GM12878 (cell line): ENCODE data around the gene FAM200A. TPM values are rescaled to one million over a fixed set of nuclear protein-coding genes. Genes with fewer than 3 reads are reported as not detected.
A peak's percentile ranks its signal among the peaks of the same experiment; 100 is the strongest.

Source experiments
- ATAC-seq: fragments of 200-7000 bp; cut with Tn5 transposase; 3 replicates; pipeline ENCODE4 v1.9.1; 2020; ENCODE audit warnings: mild to moderate bottlenecking, moderate library complexity
- BruUV-seq: library from RNA; stranded (reverse); fragments of 400-500 nt; replicated peaks from 2 replicates; lab custom pipeline; 2021; lab: Mats Ljungman, UMichigan
- CTCF ChIA-PET: fragments of 300-600 bp; sonication (Branson Sonifier 250); formaldehyde crosslinking; extraction: SDS; loops from one replicate; lab custom pipeline; 2021; ENCODE audit warnings: inconsistent platforms; lab: Yijun Ruan, JAX
- POLR2A ChIA-PET: fragments of 350-600 bp; formaldehyde crosslinking; extraction: SDS; loops from one replicate; lab custom pipeline; 2021; ENCODE audit warnings: inconsistent platforms; lab: Charles Lee
- RAD21 ChIA-PET: fragments of 300-600 bp; sonication (Branson Sonifier 250); formaldehyde crosslinking; loops from one replicate; lab custom pipeline; 2023; ENCODE audit warnings: antibody characterized with exemption; ENCODE audit not compliant: unreplicated experiment; lab: Charles Lee
- SMC1A ChIA-PET: fragments of 300-600 bp; sonication (Branson Sonifier 250); formaldehyde crosslinking; loops from one replicate; lab custom pipeline; 2023; ENCODE audit not compliant: unreplicated experiment, uncharacterized antibody; lab: Charles Lee
- DNase-seq: peaks from one replicate; pipeline ENCODE4 v3.0.0-alpha.2; 2011; ENCODE audit warnings: low read depth, low spot score
- FAIRE-seq: peaks from 3 replicates; lab custom pipeline; 2011; peaks lifted over from hg19 to GRCh38; lab: Jason Lieb, UNC
- H2AFZ ChIP-seq: 2 replicates; pipeline ENCODE4 v1.6.0; 2011; ENCODE audit warnings: low read depth, low read length, control low read depth; ENCODE audit not compliant: control insufficient read depth
- H3K27ac ChIP-seq: 2 replicates; pipeline ENCODE4 v1.5.1; 2011; ENCODE audit warnings: control low read depth; ENCODE audit not compliant: control insufficient read depth, insufficient read depth
- H3K27me3 ChIP-seq, 2 experiments: replicated peaks in 1 of 2; 2 replicates each; pipeline versions ENCODE4 v1.6.0 to v1.6.1; 2011; ENCODE audit warnings: low read length in 1 of 2; ENCODE audit not compliant: control insufficient read depth in 2 of 2, insufficient read depth in 2 of 2
- H3K36me3 ChIP-seq, 2 experiments: 2 replicates each; pipeline ENCODE4 v1.5.1; 2011; ENCODE audit warnings: low read length in 1 of 2; ENCODE audit not compliant: control insufficient read depth in 2 of 2, insufficient read depth in 2 of 2
- H3K4me1 ChIP-seq: 2 replicates; pipeline ENCODE4 v1.6.1; 2011; ENCODE audit warnings: mild to moderate bottlenecking, low read length, moderate library complexity, mixed read lengths; ENCODE audit not compliant: control insufficient read depth, insufficient read depth
- H3K4me2 ChIP-seq: 2 replicates; pipeline ENCODE4 v1.6.0; 2011; ENCODE audit warnings: control low read depth; ENCODE audit not compliant: control insufficient read depth, insufficient read depth
- H3K4me3 ChIP-seq: fragments of 200-600 bp; sonication (generic); 2 replicates; pipeline ENCODE4 v1.5.1; 2016
- H3K79me2 ChIP-seq: 2 replicates; pipeline ENCODE4 v1.6.0; 2011; ENCODE audit warnings: low read length; ENCODE audit not compliant: control insufficient read depth, insufficient read depth
- H3K9ac ChIP-seq: 2 replicates; pipeline ENCODE4 v1.8.0; 2011; ENCODE audit warnings: low read length, control low read depth, mixed read lengths; ENCODE audit not compliant: control insufficient read depth, insufficient read depth
- H3K9me3 ChIP-seq: replicated peaks from 3 replicates; pipeline ENCODE4 v1.5.1; 2011; ENCODE audit warnings: mild to moderate bottlenecking, low read length; ENCODE audit not compliant: control insufficient read depth, insufficient read depth
- H4K20me1 ChIP-seq: 2 replicates; pipeline ENCODE4 v1.6.0; 2011; ENCODE audit not compliant: control insufficient read depth, insufficient read depth
- BCL3 ChIP-seq: IDR thresholded peaks from 2 replicates; pipeline ENCODE4 v1.6.1; 2011; ENCODE audit warnings: borderline replicate concordance, low read depth, mild to moderate bottlenecking, moderate library complexity, low read length; ENCODE audit not compliant: insufficient read depth, poor library complexity, severe bottlenecking
- HDAC6 ChIP-seq: fragments of 200-600 bp; sonication (generic); IDR thresholded peaks from one replicate; pipeline ENCODE4 v1.8.0; 2017; ENCODE audit warnings: antibody characterized with exemption; ENCODE audit not compliant: unreplicated experiment
- KLF5 ChIP-seq: fragments of 450-650 bp; IDR thresholded peaks from 2 replicates; pipeline ENCODE4 v1.6.1; 2014; ENCODE audit warnings: mild to moderate bottlenecking; ENCODE audit not compliant: partially characterized antibody
- RB1 ChIP-seq: fragments of 450-650 bp; formaldehyde crosslinking; IDR thresholded peaks from 2 replicates; pipeline ENCODE4 v1.6.1; 2017; ENCODE audit warnings: mild to moderate bottlenecking, borderline replicate concordance
- SPI1 ChIP-seq: IDR thresholded peaks from 2 replicates; pipeline ENCODE4 v1.6.1; 2011; ENCODE audit warnings: low read depth, mild to moderate bottlenecking, low read length, moderate library complexity, borderline replicate concordance; ENCODE audit not compliant: insufficient read depth
- YY1 ChIP-seq: IDR thresholded peaks from 2 replicates; pipeline ENCODE4 v1.6.1; 2011; ENCODE audit warnings: low read depth, mild to moderate bottlenecking, low read length
- WGBS: methylation state at CpG from one replicate; pipeline ENCODE4 v1.1.6; 2016; ENCODE audit warnings: low lambda C conversion rate; ENCODE audit not compliant: insufficient replicate concordance, insufficient coverage; ENCODE audit errors: missing lambda C conversion rate; 5-methylcytosine and 5-hydroxymethylcytosine counted together
- in situ Hi-C: fragments of 300-500 bp; cut with MboI; formaldehyde crosslinking; loops from 9 replicates; pipeline ENCODE4 v1.14.3; 2018; ENCODE audit warnings: mixed read lengths
- intact Hi-C: fragments of 100-400 bp; cut with micrococcal nuclease; formaldehyde crosslinking; loops from one replicate; pipeline ENCODE4 v1.14.2; 2022; ENCODE audit not compliant: unreplicated experiment
- polyA plus RNA-seq, 11 experiments: library from polyadenylated mRNA; depleted of rRNA in 4 of 11; unstranded in 6 of 11; stranded (reverse) in 5 of 11; fragments of >200 nt; fragmentation: Nextera tagmentation in 4 of 11; fragmentation: Illumina TruSeq in 1 of 11; extraction: Ambion mirVana in 4 of 11; extraction: Trizol in 1 of 11; gene quantifications; 1 replicate in 1 of 11; 2 replicates in 10 of 11; pipeline versions ENCODE4 v1.2.1 to v1.2.3, GENCODE V29; 2011 to 2016; ENCODE audit warnings: inconsistent platforms in 2 of 11, missing spikeins in 2 of 11, low read depth in 1 of 11
- total RNA-seq, 4 experiments: library from RNA; depleted of rRNA in 3 of 4; stranded (reverse); fragments of >200 nt in 3 of 4; fragmentation: Illumina TruSeq in 1 of 4; extraction: Trizol in 1 of 4; gene quantifications; 2 replicates each; pipeline versions ENCODE4 v1.2.1 to v1.2.3, GENCODE V29; 2013 to 2021
- TF ChIP-seq, protein P1 (sequence below): fragments of 450-650 bp; IDR thresholded peaks from 2 replicates; pipeline ENCODE4 v1.6.1; 2017; ENCODE audit warnings: mild to moderate bottlenecking

The FAM200A gene
- total and polyA plus RNA-seq, 10 of the 15 experiments (the other 5 are each of a cell fraction or from before 2014, with no cell fraction given), result 2.7 to 9.0 (median 6.5) TPM

DNA sequence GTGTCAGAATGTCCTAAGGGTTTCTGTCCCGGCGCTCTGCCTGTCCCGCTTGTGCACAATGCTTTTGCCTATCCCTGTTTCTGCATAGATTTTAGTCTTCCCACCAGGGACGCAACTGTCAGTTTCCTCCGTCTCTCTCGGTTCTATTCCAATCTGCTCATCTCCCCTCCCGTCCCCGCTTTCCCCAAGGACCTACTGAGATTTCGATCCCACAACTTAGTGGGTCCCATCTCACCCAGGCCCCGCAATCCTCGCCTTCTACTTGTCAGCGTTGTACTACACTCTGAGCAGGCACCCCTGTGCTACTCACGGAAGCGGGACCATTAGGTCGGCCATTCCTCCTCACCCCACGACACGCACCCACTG is 6.0 kb upstream of the FAM200A start:
- ChIA-PET POLR2A (interaction anchor here (0.6 to 3.5 kb wide), 8 partner anchors 9 to 81 kb away, joined by 3 to 18 read pairs (median 4); partner anchors contain the start of genes ZKSCAN5, ZNF394 and ZSCAN25), RAD21 (interaction anchor here (0.9 to 2.1 kb wide), 4 partner anchors 53 to 362 kb away, joined by 3 to 10 read pairs (median 4); partner anchors contain the start of genes TRIM4, ZKSCAN5 and ZSCAN25), SMC1A (interaction anchor here (0.9 to 2.0 kb wide), 2 partner anchors 54 to 58 kb away, joined by 3 to 5 read pairs; partner anchors contain the start of genes ZKSCAN5 and ZSCAN25), CTCF (interaction anchor here (0.6 to 2.0 kb wide), 6 partner anchors 21 to 59 kb away, joined by 3 to 7 read pairs (median 3); partner anchors contain the start of genes ZKSCAN5, ZNF394 and ZSCAN25)
- ATAC-seq (peak; percentile 80), FAIRE-seq (peak; percentile 44), DNase-seq (no peak)
- peak overlapping the region; percentile 98; the same call in 1 of the 2 replicates for H3K4me2 ChIP-seq
- no peaks in the 10 kb centered on the region for H3K27me3 ChIP-seq
- H3K79me2 ChIP-seq, result peaks cover 46% of the 10 kb centered on the region
- H3K4me3 ChIP-seq, result peak overlapping the region; percentile 100
- no peaks in the 10 kb centered on the region for H3K4me1 ChIP-seq
- TF ChIP-seq KLF5 (peak; percentile 49), YY1 (peak; percentile 92), HDAC6 (no peak), SPI1 (no peak), RB1 (0 out of 2 replicates have a peak, but pooled peaks have one; percentile 21), BCL3 (peak; percentile 4)
- TF ChIP-seq, protein P1, sequence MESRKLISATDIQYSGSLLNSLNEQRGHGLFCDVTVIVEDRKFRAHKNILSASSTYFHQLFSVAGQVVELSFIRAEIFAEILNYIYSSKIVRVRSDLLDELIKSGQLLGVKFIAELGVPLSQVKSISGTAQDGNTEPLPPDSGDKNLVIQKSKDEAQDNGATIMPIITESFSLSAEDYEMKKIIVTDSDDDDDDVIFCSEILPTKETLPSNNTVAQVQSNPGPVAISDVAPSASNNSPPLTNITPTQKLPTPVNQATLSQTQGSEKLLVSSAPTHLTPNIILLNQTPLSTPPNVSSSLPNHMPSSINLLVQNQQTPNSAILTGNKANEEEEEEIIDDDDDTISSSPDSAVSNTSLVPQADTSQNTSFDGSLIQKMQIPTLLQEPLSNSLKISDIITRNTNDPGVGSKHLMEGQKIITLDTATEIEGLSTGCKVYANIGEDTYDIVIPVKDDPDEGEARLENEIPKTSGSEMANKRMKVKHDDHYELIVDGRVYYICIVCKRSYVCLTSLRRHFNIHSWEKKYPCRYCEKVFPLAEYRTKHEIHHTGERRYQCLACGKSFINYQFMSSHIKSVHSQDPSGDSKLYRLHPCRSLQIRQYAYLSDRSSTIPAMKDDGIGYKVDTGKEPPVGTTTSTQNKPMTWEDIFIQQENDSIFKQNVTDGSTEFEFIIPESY, result no peak
- no peaks in the 10 kb centered on the region for H4K20me1 ChIP-seq
- H3K9ac ChIP-seq, result peak overlapping the region; percentile 98
- H3K27ac ChIP-seq, result peak overlapping the region; percentile 94
- peaks cover 9 to 19% of the 10 kb centered on the region in 2 experiments for H3K36me3 ChIP-seq
- in situ Hi-C loops, result no loop called here
- H3K9me3 ChIP-seq, result no peaks in the 10 kb centered on the region
- peak overlapping the region; percentile 90 for H2AFZ ChIP-seq
- no TSS peak for BruUV-seq
- WGBS, result under 1% methylated on average over 17 of the region's 17 CpGs
- intact Hi-C loops, result loop anchor here (2.0 kb wide), 1 partner anchor 57 kb away; the partner anchor contains the start of gene ZNF394
